ENCODE measurements around the gene TAS1R1. TPM values are rescaled to one million over a fixed set of nuclear protein-coding genes. Genes with fewer than 3 reads are reported as not detected.

TAS1R1 gene
- total RNA-seq, 1 experiment from 2014 or later, result not detected

- intact Hi-C loops (cut with micrococcal nuclease; ENCODE audit: unreplicated experiment), result no loop called here
- Histone ChIP-seq H3K9me3 (no peaks in the 10 kb centered on the region), H3K4me3 (ENCODE audit: low read depth, low read length) (no peak overlapping the region), H3K36me3 (ENCODE audit: control insufficient read depth, insufficient read depth, low read length) (no peaks in the 10 kb centered on the region), H3K4me1 (no peaks in the 10 kb centered on the region), H3K27me3 (replicated peaks; ENCODE audit: control insufficient read depth, insufficient read depth, low read length) (no peaks in the 10 kb centered on the region; the same call in 1 of the 2 replicates)
- TF ChIP-seq CTCF (IDR thresholded peaks at IDR 0.05; ENCODE audit: insufficient read depth in 1 of 2, low read depth in 1 of 2, low read length in 1 of 2, severe bottlenecking in 1 of 2, unreplicated experiment in 1 of 2), result no peak
- Mint-ChIP-seq H3K9me3 (ENCODE audit: unreplicated experiment) (no peaks in the 10 kb centered on the region), H3K27me3 (ENCODE audit: insufficient read depth, unreplicated experiment) (no peaks in the 10 kb centered on the region), H3K36me3 (ENCODE audit: insufficient read depth, unreplicated experiment) (no peaks in the 10 kb centered on the region), H3K4me1 (ENCODE audit: low read depth, unreplicated experiment) (no peaks in the 10 kb centered on the region), H3K27ac (ENCODE audit: unreplicated experiment) (no peak overlapping the region), H3K4me3 (ENCODE audit: unreplicated experiment) (no peak overlapping the region)
- BruUV-seq (replicated peaks), result no TSS peak
- ChIA-PET POLR2A (no interaction called here), CTCF (no interaction called here)
- no peak for DNase-seq
Measured at GRCh38 chr1:6560267-6560666, 5.2 kb downstream of the TAS1R1 start.

GRCh38 chr1:6569033-6569432, 13.9 kb downstream of the TAS1R1 start:
- Mint-ChIP-seq H3K36me3 (ENCODE audit: insufficient read depth, unreplicated experiment) (no peaks in the 10 kb centered on the region), H3K27me3 (ENCODE audit: insufficient read depth, unreplicated experiment) (peaks cover 11% of the 10 kb centered on the region), H3K4me3 (ENCODE audit: unreplicated experiment) (no peak overlapping the region), H3K4me1 (ENCODE audit: low read depth, unreplicated experiment) (no peaks in the 10 kb centered on the region), H3K27ac (ENCODE audit: unreplicated experiment) (no peak overlapping the region), H3K9me3 (ENCODE audit: unreplicated experiment) (no peaks in the 10 kb centered on the region)
- H3K4me1 ChIP-seq, result no peaks in the 10 kb centered on the region
- intact Hi-C loops (cut with micrococcal nuclease; ENCODE audit: unreplicated experiment), result no loop called here
- BruUV-seq (replicated peaks), result no TSS peak
- DNase-seq, result no peak
- H3K9me3 ChIP-seq, result no peaks in the 10 kb centered on the region
- H3K27me3 ChIP-seq (replicated peaks; ENCODE audit: control insufficient read depth, insufficient read depth, low read length), result no peaks in the 10 kb centered on the region
- ChIA-PET POLR2A (no interaction called here), CTCF (no interaction called here)
- TF ChIP-seq CTCF (IDR thresholded peaks at IDR 0.05; ENCODE audit: insufficient read depth in 1 of 2, low read depth in 1 of 2, low read length in 1 of 2, severe bottlenecking in 1 of 2, unreplicated experiment in 1 of 2), result no peak
- H3K36me3 ChIP-seq (ENCODE audit: control insufficient read depth, insufficient read depth, low read length), result no peaks in the 10 kb centered on the region
- no peak overlapping the region for H3K4me3 ChIP-seq (ENCODE audit: low read depth, low read length)

- ChIA-PET POLR2A (no interaction called here), CTCF (no interaction called here)
- no peaks in the 10 kb centered on the region for H3K4me1 Mint-ChIP-seq (ENCODE audit: low read depth, unreplicated experiment)
- no peaks in the 10 kb centered on the region for H3K27me3 ChIP-seq (replicated peaks; ENCODE audit: control insufficient read depth, insufficient read depth, low read length)
- H3K4me1 ChIP-seq, result no peaks in the 10 kb centered on the region
- no peak for TF ChIP-seq CTCF (IDR thresholded peaks at IDR 0.05; ENCODE audit: insufficient read depth in 1 of 2, low read depth in 1 of 2, low read length in 1 of 2, severe bottlenecking in 1 of 2, unreplicated experiment in 1 of 2)
- DNase-seq, result no peak
- no peaks in the 10 kb centered on the region for H3K36me3 Mint-ChIP-seq (ENCODE audit: insufficient read depth, unreplicated experiment)
- no peaks in the 10 kb centered on the region for H3K9me3 ChIP-seq
- no peak overlapping the region for H3K27ac Mint-ChIP-seq (ENCODE audit: unreplicated experiment)
- no peak overlapping the region for H3K4me3 ChIP-seq (ENCODE audit: low read depth, low read length)
- H3K27me3 Mint-ChIP-seq (ENCODE audit: insufficient read depth, unreplicated experiment), result peaks cover 11% of the 10 kb centered on the region
- no peaks in the 10 kb centered on the region for H3K9me3 Mint-ChIP-seq (ENCODE audit: unreplicated experiment)
- BruUV-seq (replicated peaks), result no TSS peak
- no peaks in the 10 kb centered on the region for H3K36me3 ChIP-seq (ENCODE audit: control insufficient read depth, insufficient read depth, low read length)
- intact Hi-C loops (cut with micrococcal nuclease; ENCODE audit: unreplicated experiment), result no loop called here
- no peak overlapping the region for H3K4me3 Mint-ChIP-seq (ENCODE audit: unreplicated experiment)
Measured at GRCh38 chr1:6570100-6570499, 15.0 kb downstream of the TAS1R1 start.

All from Caco-2 (cell line).